Ascending aorta (tissue), 2 donors: ENCODE measurements around the gene ADAMTS6. TPM values are rescaled to one million over a fixed set of nuclear protein-coding genes. Genes with fewer than 3 reads are reported as not detected.
"Not testable (repeated sequence)": the region's sequence is repeated elsewhere in the genome, so short reads cannot be mapped to it uniquely, and the experiment has no call there.

Source experiments
- DNase-seq, 2 donors: peaks; one replicate each; pipeline ENCODE4 v3.0.0-alpha.2; 2019; ENCODE audit warnings: low spot score in 2 of 2
- H3K27ac ChIP-seq, 2 donors: fragments of 200-600 bp; sonication (generic); one replicate each; pipeline ENCODE4 v1.5.1; 2016 to 2017; ENCODE audit warnings: mild to moderate bottlenecking in 1 of 2
- H3K27me3 ChIP-seq: fragments of 200-600 bp; sonication (generic); one replicate; pipeline ENCODE4 v1.5.1; 2017
- H3K36me3 ChIP-seq, 2 donors: fragments of 200-600 bp; sonication (generic); one replicate each; pipeline ENCODE4 v1.5.1; 2016
- H3K4me1 ChIP-seq, 2 donors: fragments of 200-600 bp; sonication (generic); one replicate each; pipeline ENCODE4 v1.5.1; 2016 to 2017; ENCODE audit warnings: mild to moderate bottlenecking in 1 of 2
- H3K4me3 ChIP-seq, 2 donors: fragments of 200-600 bp; sonication (generic); one replicate each; pipeline ENCODE4 v1.5.1; 2016 to 2017; ENCODE audit warnings: mild to moderate bottlenecking in 1 of 2
- H3K9me3 ChIP-seq, 2 donors: fragments of 200-600 bp; sonication (generic); one replicate each; pipeline ENCODE4 v1.5.1; 2016
- intact Hi-C: fragments of 100-400 bp; cut with DNase I; formaldehyde crosslinking; loops from one replicate; pipeline ENCODE4 v1.15.1; 2023
- total RNA-seq: library from RNA; depleted of rRNA; stranded (reverse); fragments of >200 nt; gene quantifications from one replicate; pipeline ENCODE4 v1.1.0, GENCODE V29; 2016
- TF ChIP-seq, protein P1 (sequence below), 3 experiments: fragments of 200-600 bp in 2 of 3; fragments of 450-650 bp in 1 of 3; sonication (generic) in 2 of 3; IDR thresholded peaks; one replicate each; pipeline ENCODE4 v1.5.1; 2016 to 2019; ENCODE audit warnings: antibody characterized with exemption in 3 of 3, mild to moderate bottlenecking in 1 of 3, moderate library complexity in 1 of 3

ADAMTS6 gene
- total RNA-seq, 1 donor from 2014 or later, result 8.9 TPM

GRCh38 chr5:65190328-65191053 lies 291.2 kb downstream of the ADAMTS6 start:
- no peak for DNase-seq
- Histone ChIP-seq H3K4me1 (no peaks in the 10 kb centered on the region), H3K36me3 (no peaks in the 10 kb centered on the region), H3K27ac (peak overlapping the region; percentile 50 to 74), H3K4me3 (no peak overlapping the region), H3K27me3 (no peaks in the 10 kb centered on the region), H3K9me3 (no peaks in the 10 kb centered on the region)
- TF ChIP-seq, protein P1, sequence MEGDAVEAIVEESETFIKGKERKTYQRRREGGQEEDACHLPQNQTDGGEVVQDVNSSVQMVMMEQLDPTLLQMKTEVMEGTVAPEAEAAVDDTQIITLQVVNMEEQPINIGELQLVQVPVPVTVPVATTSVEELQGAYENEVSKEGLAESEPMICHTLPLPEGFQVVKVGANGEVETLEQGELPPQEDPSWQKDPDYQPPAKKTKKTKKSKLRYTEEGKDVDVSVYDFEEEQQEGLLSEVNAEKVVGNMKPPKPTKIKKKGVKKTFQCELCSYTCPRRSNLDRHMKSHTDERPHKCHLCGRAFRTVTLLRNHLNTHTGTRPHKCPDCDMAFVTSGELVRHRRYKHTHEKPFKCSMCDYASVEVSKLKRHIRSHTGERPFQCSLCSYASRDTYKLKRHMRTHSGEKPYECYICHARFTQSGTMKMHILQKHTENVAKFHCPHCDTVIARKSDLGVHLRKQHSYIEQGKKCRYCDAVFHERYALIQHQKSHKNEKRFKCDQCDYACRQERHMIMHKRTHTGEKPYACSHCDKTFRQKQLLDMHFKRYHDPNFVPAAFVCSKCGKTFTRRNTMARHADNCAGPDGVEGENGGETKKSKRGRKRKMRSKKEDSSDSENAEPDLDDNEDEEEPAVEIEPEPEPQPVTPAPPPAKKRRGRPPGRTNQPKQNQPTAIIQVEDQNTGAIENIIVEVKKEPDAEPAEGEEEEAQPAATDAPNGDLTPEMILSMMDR (IDR thresholded peaks at IDR 0.05), result no peak
- intact Hi-C loops, result loop anchor here (5.0 to 10.0 kb wide), 3 partner anchors 86 to 598 kb away; no protein-coding TSS in a partner anchor

DNA sequence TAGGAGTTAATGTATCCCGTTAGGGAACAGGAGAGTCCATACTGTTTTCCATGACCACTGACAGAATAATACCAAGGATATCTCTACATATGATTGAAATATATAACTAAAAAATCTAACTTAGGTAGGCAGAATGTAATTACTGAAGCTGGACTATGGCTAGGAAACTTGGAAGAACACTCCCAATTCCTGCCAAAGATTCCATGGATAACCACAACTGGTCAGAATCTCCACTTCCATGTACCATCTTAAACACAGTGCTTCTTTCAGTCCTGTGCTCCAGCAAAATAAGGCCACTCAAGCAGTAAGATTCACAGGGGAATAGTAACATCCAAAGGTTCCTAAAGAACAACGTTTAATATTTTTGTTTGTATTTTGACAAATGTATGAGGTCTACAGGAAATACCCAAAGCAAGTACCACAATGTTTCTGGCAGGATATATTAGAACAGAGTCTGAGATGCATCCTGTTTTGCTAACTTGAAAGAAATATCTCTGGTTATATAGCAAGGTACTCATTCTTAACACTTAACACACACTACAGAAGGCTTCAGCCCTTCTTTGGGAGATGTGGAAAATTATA lies 295.0 kb downstream of the ADAMTS6 start:
- no peak for DNase-seq
- TF ChIP-seq, protein P1 (IDR thresholded peaks at IDR 0.05), result no peak
- intact Hi-C loops, result no loop called here
- Histone ChIP-seq H3K4me1 (no peaks in the 10 kb centered on the region), H3K27me3 (no peaks in the 10 kb centered on the region), H3K9me3 (no peaks in the 10 kb centered on the region), H3K36me3 (no peaks in the 10 kb centered on the region), H3K27ac (no peak overlapping the region), H3K4me3 (no peak overlapping the region)

DNA sequence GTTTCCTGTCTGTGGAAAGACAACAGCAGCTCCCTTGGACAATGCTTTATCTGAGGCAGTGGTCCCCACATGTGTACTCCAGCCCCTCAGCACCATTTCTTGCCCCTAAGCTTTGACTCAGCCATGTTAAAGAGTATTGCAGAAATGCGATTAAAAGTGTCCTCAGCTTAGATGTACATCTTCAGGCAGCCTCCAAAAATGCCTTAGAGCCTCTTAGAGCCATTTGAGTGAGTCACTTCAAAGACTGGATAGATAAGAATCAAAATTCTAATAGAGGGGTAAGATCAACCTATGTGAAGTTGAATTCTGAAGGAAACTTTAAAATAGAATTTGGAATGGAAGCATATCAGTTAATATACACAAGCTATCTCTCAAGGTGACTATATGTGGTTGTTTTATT lies 296.3 kb downstream of the ADAMTS6 start:
- Histone ChIP-seq H3K36me3 (no peaks in the 10 kb centered on the region), H3K9me3 (no peaks in the 10 kb centered on the region), H3K4me1 (no peaks in the 10 kb centered on the region), H3K27ac (no peak overlapping the region), H3K27me3 (no peaks in the 10 kb centered on the region), H3K4me3 (no peak overlapping the region)
- intact Hi-C loops, result no loop called here
- no peak for DNase-seq
- TF ChIP-seq, protein P1 (IDR thresholded peaks at IDR 0.05), result no peak

DNA sequence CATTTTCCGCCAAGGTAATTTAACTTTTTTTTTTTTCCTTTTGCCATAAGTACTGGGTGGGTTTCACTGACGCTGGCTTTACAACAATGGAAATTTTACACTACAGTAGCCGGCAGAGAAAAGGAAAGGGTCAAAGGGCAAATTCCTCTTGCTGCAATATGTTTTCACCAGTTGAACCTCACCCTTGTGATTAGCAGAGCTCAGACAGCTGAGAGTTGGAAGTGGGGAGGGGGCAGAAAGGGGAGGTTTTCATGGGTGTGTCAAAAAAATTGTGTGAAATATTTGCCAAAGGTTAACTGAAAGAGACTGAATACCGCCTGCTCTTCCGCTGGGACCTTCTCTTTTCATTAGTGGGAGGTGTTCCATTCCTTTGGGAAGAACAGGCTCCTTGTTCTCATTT lies 296.9 kb downstream of the ADAMTS6 start:
- intact Hi-C loops, result no loop called here
- Histone ChIP-seq H3K27me3 (no peaks in the 10 kb centered on the region), H3K36me3 (no peaks in the 10 kb centered on the region), H3K4me1 (no peaks in the 10 kb centered on the region), H3K4me3 (no peak overlapping the region), H3K9me3 (no peaks in the 10 kb centered on the region), H3K27ac (no peak overlapping the region)
- TF ChIP-seq, protein P1 (IDR thresholded peaks at IDR 0.05), result no peak
- DNase-seq, result no peak

DNA sequence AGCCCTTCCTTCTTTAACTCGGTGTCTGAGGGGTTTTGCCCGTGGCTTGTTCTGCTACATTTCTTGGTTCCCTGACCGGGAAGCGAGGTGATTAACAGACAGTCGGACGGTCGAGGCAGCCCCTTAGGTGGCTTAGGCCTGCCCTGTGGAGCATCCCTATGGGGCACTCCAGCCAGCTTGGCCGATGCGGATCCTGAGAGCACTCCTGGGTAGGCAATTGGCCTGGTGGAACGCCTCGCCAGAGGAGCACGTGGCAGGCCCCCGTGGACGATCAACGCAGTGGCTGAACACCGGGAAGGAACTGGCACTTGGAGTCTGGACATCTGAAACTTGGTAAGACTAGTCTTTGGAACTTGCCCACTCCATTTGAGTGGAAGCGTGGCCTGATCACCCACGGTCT lies 307.5 kb downstream of the ADAMTS6 start:
- H3K27me3 ChIP-seq, H3K27ac ChIP-seq, intact Hi-C loops, H3K9me3 ChIP-seq, H3K4me1 ChIP-seq, H3K36me3 ChIP-seq, H3K4me3 ChIP-seq, DNase-seq: not testable (repeated sequence)

- no peaks in the 10 kb centered on the region for H3K27me3 ChIP-seq
- no peak overlapping the region for H3K27ac ChIP-seq
- no peak for DNase-seq
- intact Hi-C loops, result no loop called here
- no peaks in the 10 kb centered on the region for H3K9me3 ChIP-seq
- no peak overlapping the region for H3K4me3 ChIP-seq
- TF ChIP-seq, protein P1 (IDR thresholded peaks at IDR 0.05), result no peak
- H3K4me1 ChIP-seq, result no peaks in the 10 kb centered on the region
- H3K36me3 ChIP-seq, result peaks cover 0 to 5% of the 10 kb centered on the region in 2 donors
These were observed 308.6 kb downstream of the ADAMTS6 start for GRCh38 chr5:65173130-65173525.
